HG03442 (cell line): Measurements from ENCODE around the gene ZNF345.

Experiments
- ATAC-seq: cut with Tn5 transposase; IDR thresholded peaks from one replicate; pipeline ENCODE4 v1.9.1; 2021; ENCODE audit warnings: mild to moderate bottlenecking, moderate library complexity; ENCODE audit not compliant: unreplicated experiment

The ZNF345 gene

DNA sequence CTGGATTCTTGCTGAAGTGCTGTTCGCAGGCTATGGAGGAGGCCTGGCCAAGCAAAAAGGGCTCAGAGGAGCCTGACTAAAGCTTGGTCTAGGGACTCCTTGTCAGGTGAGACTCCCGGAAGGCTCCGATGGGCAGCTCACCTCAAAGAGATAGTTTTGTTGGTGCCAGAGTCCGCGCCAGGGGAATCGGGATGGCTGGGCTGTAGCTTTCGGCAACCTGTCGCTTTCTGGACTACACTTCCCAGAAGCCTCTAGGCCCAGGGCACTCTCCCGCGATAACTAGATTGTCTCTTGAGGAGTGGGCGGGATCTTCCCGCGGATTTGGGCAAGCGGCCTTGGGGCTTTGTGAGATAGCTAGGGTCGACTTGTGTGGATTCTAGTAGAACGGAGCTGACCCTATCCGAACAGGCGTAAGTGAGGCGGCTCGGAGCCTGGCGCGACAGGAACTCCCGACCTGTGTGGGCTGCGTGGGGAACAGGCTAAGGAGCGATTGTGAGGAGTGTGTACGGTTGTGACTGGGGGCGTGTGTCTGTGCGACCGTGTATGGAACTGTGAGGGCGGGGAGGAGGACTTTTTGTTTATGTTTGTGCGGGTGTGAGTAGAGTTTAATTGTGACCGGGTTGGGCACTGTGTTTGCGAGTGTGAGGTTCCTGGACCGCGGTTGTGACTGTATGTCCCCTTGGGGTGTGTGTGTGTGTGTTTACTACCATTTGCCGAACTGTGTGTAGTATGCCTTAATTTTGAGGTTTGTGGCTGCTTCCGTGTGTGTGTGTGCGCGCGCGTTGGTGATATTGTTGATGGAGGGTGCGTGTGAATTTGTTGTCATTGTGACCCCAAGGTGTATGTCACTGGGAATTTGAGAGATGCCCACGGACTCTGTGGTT, at the start of gene ZNF345:
Gene ZNF345 (plus strand): TSS at position 318 of the 884 bp plus-strand sequence. CDS start 25,955 bp downstream, outside the sequence.
- ATAC-seq: peak; percentile 65

GRCh38 chr19:36805364-36805763, 45.3 kb upstream of the ZNF345 start:
- no peak for ATAC-seq

DNA sequence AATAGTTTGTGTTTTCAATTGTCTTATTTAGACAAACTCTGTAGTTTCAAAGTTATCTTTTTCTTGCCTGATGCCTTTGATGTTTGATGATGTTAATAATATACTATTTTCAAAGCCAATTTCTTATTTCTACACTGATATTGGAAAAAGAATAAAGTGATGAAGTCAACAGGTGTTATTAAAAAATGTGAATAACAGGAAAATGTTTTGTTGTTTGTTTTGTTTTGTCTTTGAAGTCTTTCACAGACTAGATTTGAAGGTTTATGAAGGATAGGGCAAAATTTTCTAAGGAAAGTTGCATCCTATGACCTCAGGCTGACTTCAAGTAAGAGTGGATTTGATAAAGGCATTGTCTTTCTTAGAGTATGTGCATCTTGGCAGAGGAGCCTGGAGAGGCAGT, 43.6 kb upstream of the ZNF345 start:
- no peak for ATAC-seq

DNA sequence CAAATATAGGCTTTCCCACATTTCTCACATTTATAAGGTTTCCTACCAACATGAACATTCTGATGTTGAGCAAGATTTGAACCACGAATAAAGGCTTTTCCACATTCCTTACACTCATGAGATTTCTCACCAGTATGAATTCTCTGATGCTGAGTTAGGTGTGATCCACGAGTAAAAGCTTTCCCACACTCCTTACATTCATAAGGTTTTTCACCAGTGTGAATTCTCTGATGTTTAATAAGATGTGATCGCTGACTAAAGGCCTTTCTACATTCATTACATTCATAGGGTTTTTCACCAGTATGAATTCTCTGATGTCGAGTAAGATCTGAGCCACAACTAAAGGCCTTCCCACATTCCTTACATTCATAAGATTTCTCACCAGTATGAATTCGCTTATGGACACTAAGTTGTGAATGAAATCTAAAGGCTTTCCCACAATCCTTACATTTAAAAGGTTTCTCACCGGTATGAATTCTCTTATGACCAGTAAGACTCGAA, 31.5 kb upstream of the ZNF345 start:
- ATAC-seq: no peak

GRCh38 chr19:36821758-36822157, 28.9 kb upstream of the ZNF345 start:
- no peak for ATAC-seq

DNA sequence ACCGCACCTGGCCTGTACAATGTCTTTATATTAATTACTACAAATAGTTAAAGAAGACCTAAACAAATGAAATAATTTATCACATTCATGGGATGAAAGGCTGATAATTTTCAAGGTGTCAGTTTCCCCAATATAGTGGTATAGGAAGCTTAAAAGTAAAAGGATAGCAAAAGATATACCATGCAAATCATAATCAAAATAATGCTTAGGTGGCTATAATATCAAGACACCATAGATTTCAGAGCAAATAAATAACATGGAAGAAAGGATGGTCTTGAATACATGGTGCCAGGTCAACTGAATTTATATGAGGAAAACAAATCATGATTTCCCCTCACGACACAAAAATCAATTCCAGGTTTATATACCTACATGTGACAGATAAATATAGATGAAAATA, 17.2 kb upstream of the ZNF345 start:
- ATAC-seq: no peak

DNA sequence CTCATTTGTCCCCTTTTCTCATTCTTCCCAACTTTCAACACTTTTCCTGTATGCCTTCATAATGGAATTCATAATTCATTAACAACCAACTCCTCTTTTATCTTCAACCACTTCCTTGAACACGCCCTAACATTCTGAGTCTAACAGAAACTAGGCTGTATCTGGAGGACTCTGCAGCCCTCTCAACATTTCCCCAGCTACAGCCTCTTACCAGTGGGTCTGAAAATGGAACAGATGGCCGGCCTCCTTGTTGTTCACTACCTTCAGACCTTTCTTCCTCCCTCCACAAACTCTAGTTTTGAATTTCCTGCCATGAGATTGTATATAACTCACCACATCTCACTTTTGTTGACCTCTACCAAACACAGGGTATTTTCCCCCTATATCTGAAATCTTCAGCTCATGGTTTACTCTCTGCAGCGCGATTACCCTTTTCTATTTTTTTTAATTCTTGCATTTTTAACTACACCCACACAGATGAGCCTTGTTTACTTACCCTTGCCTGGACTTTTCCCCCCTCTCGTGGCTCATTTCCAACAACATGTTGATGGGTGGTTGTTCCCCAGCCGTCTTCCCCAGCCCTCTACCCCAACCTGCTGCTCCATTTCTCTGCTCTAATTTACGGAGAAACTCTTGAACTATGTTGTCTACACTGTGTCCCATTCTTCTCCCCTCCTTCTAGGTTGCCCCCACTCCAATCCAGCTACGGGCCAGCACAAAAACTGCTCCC, 13.3 kb upstream of the ZNF345 start:
- ATAC-seq: no peak

GRCh38 chr19:36837906-36838783, 12.5 kb upstream of the ZNF345 start, which contains the start of gene ZNF790:
Gene ZNF790, minus strand, starts transcription at chr19:36838387. Its CDS starts 12,768 bp downstream, at chr19:36825619.
- ATAC-seq: peak; percentile 84

DNA sequence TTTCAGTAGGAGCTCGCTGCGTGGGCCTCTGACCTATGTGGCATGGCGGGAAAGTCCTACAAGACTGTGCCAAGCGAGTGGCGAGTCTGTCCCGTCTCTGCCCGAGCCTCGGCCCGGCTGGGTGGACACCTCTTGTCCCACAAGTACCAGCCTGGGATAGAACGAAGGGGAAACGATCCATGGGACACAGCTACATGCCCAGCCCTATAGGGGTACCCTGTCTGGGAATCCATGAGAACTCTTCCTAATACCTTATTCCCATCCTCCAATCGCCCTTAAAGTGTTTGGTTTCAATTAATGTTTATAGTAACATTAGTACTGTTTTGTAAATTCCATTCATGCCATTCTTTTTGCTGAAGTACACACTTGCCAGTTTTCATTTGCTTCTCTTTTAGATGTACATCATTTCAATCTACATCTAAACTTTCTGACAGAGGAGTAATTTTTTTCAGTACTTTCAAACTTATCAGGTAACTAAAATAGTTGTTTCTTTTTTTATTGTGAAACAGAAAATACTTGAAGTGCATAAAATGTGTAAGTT, 11.8 kb upstream of the ZNF345 start:
- ATAC-seq: no peak

DNA sequence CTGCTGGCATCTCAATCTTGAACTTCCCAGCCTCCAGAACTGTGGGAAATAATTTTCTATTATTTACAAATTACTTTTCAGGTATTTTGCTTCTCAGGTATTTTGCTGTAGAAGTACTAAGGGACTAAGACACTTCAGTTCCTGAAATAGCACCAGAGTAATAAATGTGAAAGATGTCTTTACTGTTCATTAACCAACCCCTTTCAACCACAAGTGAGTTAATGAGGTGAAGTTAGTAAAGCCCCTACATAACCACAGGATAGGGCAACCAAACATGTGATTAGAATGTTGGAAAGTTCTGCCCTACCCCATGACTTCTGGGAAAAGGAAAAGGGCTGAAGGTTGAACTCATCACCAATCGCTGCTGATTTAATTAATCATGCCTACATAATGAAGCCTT, 2.7 kb upstream of the ZNF345 start:
- ATAC-seq: no peak

DNA sequence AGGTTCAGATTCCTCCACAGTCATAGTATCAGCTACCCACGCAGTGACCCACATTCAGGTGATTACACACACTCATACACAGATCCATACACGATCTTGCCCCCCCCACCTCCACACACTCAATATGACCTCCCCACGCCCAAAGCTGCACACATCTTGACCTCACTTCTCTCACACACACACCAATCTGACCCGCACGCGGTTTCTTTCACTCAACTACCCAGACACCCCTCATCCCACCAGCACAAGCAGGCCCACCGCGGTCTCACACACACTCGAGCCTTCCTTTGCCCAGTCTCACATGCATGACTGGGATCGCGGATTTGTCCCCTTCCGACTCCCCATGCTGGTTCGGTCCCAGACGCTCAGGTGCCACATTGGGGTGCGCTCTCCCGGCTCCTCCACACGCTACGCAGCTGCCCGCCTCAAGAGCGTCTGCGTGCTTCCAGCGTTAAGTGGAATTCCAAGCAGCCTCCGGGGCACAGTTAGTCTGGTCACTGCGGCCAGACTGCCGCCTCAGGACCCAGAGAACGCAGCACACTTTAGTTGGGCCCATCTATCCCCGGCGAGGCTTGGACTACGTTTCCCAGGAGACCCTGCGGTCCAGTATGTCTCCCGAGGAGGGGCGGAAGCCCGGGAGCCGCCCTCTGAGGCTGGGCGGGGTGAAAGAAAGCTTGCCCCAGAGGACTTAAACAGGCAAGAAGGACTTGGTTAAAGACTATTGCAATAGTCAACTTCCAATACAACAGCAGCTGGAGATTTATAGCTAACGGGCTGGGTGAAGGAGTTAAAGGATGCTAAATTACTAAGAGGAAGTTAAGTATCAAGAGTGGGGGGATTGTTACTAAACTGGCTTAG, 746 bp upstream of the ZNF345 start:
- peak; percentile 82 for ATAC-seq

DNA sequence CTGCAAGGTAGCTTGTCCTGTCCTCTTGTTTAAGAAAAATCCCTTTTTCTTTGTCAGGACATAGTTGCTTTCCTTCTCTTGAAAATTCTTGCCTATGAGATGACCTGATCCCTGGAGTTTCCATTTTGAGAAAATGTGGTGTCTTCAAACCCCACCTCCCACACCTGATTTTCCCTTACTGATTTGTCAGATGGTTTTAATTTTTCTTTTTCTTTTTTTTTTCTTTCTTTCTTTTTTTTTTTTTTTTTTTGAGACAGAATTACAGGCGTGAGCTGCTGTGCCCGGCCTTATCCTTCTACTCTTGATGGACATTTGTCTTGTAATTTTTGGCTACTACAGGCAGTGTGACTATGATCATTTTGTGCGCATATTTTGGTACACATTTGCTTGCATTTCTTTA, 1.2 kb downstream of the ZNF345 start:
- no peak for ATAC-seq

DNA sequence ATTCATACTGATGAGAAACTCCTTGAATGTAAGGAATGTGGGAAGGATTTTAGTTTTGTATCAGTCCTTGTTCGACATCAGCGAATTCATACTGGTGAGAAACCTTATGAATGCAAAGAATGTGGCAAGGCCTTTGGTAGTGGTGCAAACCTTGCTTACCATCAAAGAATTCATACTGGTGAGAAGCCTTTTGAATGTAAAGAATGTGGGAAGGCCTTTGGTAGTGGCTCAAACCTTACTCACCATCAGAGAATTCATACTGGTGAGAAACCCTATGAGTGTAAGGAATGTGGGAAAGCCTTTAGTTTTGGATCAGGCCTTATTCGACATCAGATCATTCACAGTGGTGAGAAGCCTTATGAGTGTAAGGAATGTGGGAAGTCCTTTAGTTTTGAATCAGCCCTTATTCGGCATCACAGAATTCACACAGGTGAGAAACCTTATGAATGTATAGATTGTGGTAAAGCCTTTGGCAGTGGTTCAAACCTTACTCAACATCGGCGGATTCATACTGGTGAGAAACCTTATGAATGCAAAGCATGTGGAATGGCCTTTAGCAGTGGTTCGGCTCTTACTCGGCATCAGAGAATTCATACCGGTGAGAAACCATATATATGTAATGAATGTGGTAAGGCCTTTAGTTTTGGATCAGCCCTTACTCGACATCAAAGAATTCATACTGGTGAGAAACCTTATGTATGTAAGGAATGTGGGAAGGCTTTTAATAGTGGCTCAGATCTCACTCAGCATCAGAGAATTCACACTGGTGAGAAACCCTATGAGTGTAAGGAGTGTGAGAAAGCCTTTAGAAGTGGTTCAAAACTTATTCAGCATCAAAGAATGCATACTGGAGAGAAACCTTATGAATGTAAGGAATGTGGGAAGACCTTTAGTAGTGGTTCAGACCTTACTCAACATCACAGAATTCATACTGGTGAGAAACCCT, 26.6 kb downstream of the ZNF345 start:
- ATAC-seq: no peak

- ATAC-seq: no peak
Measured at GRCh38 chr19:36891768-36892357, 41.2 kb downstream of the ZNF345 start.

- no peak for ATAC-seq
Measured at GRCh38 chr19:36894849-36895383, 44.2 kb downstream of the ZNF345 start.

- no peak for ATAC-seq
Measured at GRCh38 chr19:36898422-36898821, 47.7 kb downstream of the ZNF345 start.

DNA sequence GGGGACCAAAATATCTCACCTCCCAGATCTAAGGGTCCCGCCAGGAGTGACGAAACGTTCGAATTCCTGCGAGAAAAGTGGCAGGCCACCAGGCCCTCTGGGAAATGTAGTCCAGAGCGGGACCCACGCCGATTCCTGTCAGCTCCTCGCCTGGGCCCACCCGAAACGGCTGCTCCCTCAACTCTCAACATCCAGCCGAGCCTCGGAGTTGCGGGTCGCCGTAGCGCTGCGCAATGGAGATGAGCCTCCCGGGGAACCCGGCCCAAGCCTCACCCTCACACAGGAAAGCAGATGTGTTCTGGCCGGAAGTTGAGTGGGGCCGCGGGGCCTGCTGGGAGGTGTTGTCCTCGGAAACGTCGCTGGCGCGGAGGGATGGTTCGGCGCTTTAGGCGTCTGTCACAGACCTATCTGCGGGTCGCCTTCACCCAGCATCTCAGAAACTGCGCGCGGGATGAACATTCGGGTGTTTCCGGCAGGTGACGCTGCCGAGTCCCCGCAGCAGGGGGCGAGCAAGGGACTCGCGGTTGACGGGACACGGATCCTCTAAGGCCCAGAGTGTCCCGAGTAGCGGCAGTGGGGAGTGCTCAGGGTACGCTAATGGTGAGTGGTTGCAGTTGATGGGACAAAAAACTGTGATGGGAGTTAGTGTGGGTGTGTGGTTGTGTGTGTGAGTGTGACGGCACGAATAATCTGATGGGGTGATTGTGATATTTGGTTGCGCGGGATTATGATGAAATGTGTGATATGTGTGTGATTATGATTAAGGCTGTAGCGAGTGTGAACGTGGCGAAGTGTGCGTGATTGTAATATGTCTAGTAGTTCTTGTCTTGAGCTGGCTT, 65.5 kb downstream of the ZNF345 start, which contains the start of the genes ZNF568 and ZNF829:
Gene ZNF568 (plus strand): TSS at position 341 of the 839 bp plus-strand sequence. CDS start 6,439 bp downstream, outside the sequence.
Gene ZNF829 (minus strand): TSS at position 300 of the 839 bp plus-strand sequence. CDS start 1,124 bp downstream, outside the sequence.
- peak; percentile 90 for ATAC-seq
